Left ventricle myocardium superior (tissue), 1 donor: ENCODE data around the gene GSE1. TPM values are rescaled to one million over a fixed set of nuclear protein-coding genes. Genes with fewer than 3 reads are reported as not detected.

Source experiments
- ATAC-seq: fragments of 200-7000 bp; cut with Tn5 transposase; one replicate; pipeline ENCODE4 v1.9.1; 2020; ENCODE audit warnings: mild to moderate bottlenecking, moderate library complexity
- DNase-seq: peaks from one replicate; pipeline ENCODE4 v3.0.0-alpha.2; 2020
- intact Hi-C: fragments of 100-400 bp; cut with micrococcal nuclease; formaldehyde crosslinking; loops from one replicate; pipeline ENCODE4 v1.11.0; 2022
- total RNA-seq: library from RNA; stranded (reverse); fragmentation: NEBNext Ultra II Directional; extraction: Animal tissue kit (Norgen Biotek cat#: 25700); gene quantifications from one replicate; pipeline ENCODE4 v1.2.1, GENCODE V29; 2021
- donor health status: DM: no; HTN: yes; CAD: no; lungs with severe emphysema.

Gene GSE1
- total RNA-seq, 1 donor from 2014 or later: 40.4 TPM

- no peak for DNase-seq
- no peak for ATAC-seq
- intact Hi-C loops: no loop called here
Measured at GRCh38 chr16:85677383-85677967, 64.4 kb downstream of the GSE1 start.

DNA sequence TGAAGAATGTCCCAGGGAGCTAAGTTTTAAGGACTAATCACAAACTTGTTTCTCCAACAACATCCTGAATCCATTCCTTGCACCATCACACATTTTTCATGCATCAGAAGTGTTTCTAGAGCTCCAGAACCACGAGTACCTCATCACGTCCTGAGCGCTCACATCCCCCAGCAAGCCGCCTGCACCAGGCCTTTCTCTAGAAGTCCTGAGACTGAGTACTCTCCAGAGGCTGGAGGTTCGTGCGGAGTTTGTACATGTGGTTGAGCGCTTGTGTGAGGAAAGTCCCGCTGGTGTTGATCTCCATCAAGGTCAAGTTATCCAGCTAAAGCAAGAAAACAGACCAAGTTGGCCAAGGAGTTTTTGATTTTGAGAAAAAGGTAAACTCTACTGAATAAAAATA, 64.9 kb downstream of the GSE1 start:
- DNase-seq: no peak
- ATAC-seq: no peak
- intact Hi-C loops: no loop called here

DNA sequence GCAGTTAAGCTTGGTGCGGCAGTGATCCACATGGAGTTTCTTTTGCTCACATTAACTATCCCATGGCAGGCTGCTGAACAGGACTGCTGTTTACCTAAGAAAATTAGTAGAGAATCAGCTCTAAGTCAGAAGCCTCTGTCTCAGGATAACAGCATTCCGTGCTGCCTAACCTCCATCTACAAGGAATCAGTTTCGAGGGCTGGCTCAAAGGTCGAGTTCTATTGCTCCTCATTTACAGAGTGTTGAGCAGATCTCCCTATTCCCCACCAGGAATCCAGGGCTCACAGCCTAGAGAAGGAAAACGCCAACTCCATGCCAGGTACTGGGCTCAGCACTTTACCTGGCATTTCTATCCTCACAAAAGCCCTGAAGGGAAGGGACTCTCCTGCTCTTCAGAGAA, 65.7 kb downstream of the GSE1 start:
- DNase-seq: no peak
- ATAC-seq: no peak
- intact Hi-C loops: no loop called here

GRCh38 chr16:85679870-85680269, 66.7 kb downstream of the GSE1 start:
- intact Hi-C loops: no loop called here
- DNase-seq: no peak
- ATAC-seq: no peak

DNA sequence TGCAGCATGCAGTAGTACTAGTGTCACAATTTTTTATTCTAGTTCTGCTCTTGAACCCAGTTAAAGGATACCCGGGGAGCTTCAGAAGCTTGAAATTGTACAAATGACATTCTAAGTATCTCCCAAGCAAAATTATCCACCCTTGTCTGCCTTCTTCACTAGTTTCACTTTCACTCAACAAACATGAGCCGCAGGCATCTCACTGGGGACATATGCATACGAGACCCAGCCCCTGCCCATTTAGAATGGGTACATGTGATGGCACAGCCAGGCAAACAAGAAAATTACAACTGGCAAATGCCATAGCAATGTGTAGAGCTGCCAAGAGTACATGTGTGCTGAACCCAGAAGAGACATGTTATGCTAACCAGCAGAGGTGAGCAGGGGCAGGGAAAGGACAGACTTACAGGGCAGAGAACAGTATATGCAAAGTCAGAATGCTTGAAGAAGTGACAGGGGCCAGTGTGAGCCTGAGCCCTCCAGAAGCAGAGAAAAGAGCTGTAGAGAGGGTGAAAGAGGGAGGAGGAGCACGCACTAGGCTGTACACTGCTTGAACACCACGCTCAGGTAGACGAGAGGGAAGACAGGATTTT, 67.3 kb downstream of the GSE1 start:
- no peak for ATAC-seq
- intact Hi-C loops: no loop called here

DNA sequence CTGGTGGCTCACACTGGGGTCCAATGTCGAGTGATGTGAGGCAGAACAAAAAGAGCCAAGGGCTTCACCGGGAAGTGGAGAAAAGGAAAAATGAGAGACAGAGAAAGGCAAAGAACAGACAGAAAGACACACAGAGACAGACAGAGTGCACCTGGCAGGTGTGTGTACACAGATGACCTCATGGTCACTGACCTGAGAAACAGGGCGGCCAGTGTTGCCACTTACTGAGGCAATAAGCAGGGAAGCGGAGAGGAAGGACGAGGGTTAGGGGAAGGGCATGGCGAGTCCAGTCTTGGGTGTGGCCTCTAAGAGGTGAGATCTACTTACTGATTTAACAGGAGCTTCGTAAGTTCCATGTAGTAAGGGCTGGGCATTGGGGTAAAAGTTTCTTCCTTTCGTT, 68.1 kb downstream of the GSE1 start:
- ATAC-seq (no peak), DNase-seq (no peak)
- intact Hi-C loops: no loop called here

More for the DNA sequence above, 67.3 kb downstream of the GSE1 start:
- no peak for DNase-seq

DNA sequence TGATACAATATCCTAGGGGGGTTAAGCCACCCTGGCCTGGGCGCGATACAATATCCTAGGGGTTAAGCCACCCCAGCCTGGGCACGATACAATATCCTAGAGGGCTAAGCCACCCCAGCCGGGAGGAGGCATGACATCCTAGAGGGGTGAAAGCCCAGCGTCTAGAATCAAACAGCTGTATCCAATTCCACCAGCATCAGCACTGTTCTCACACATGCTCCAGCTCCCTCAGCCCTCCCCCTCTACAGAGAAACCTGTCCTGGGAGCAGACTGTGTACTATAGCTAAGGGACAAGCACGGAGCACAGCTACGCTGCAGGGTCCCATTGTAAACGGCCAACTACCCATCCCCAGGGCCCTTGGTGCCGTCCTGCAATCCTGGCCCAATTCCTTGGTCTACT, 69.4 kb downstream of the GSE1 start:
- ATAC-seq (no peak), DNase-seq (no peak)
- intact Hi-C loops: no loop called here

DNA sequence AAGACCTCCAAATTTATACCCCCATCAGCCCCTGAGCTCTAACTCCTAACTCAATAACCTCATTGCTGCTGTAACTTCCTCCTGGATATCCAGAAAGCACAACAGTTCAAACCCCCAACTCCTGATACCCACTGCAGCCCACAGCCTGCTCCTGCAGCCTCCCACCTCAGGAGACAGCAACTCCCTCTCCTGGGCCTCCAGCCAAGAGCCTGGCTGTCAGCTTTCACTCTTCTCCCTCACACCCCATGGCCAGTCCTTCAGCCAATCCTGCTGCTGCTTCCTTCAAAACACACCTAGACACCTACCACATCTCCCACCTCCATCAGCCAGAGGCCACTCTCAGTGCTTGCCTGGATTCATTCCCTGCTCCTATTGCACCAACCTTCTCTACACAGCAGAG, 70.2 kb downstream of the GSE1 start:
- intact Hi-C loops: no loop called here
- DNase-seq: no peak
- no peak for ATAC-seq

DNA sequence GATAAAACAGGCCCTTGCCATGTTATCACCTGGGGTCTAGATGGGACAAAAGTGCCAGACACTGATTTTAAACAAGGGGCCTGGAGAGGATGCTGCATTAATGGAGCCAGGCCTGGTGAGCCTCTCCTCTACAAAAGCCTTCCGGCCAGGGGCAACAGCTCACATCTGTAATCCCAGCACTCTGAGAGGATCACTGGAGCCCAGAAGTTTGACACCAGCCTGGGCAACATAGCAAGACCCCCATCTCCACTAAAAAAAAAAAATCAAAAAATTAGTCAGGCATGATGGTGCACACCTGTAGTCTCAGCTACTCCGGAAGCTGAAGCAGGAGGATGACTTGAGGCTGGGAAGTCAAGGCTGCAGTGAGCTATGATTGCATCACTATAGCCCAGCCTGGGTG, 72.1 kb downstream of the GSE1 start:
- DNase-seq (no peak), ATAC-seq (no peak)
- intact Hi-C loops: no loop called here

GRCh38 chr16:85686912-85687591, 73.9 kb downstream of the GSE1 start:
- ATAC-seq (no peak), DNase-seq (no peak)
- intact Hi-C loops: no loop called here

DNA sequence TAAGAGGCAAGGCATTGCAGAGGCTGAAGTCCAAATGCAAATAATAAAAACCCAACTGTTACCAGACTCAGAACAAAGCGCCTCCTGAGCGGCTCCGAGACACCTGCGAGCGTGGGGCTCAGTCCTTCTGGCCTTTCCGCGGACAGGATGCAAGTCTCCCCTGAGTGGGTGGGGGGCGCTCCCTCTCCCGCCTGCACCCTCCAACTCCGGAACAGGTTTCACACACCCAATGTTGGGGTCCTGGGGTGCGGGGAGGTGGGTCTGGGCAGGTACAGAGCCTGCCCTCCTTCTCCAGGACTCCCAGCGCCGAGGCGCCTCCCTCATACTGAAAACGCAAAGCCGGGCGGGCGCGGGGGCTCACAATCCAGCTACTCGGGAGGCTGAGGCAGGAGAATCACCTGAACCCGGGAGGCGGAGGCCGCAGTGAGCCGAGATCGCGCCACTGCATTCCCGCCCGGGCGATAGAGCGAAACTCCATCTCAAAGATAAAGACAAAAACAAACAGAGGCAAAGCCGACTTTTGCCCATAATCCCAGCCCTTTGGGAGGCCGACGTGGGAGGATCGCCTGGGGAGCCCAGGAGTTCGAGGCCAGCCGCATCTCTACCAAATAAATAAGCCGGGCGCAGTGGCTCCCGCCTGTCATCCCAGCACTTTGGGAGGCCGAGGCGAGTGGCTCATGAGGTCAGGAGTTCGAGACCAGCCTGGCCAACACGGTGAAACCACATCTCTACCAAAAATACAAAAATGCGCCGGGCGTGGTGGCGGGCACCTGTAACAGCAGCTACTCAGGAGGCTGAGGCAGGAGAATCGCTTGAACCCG, 74.7 kb downstream of the GSE1 start:
- intact Hi-C loops: no loop called here
- no peak for ATAC-seq
- DNase-seq: no peak

DNA sequence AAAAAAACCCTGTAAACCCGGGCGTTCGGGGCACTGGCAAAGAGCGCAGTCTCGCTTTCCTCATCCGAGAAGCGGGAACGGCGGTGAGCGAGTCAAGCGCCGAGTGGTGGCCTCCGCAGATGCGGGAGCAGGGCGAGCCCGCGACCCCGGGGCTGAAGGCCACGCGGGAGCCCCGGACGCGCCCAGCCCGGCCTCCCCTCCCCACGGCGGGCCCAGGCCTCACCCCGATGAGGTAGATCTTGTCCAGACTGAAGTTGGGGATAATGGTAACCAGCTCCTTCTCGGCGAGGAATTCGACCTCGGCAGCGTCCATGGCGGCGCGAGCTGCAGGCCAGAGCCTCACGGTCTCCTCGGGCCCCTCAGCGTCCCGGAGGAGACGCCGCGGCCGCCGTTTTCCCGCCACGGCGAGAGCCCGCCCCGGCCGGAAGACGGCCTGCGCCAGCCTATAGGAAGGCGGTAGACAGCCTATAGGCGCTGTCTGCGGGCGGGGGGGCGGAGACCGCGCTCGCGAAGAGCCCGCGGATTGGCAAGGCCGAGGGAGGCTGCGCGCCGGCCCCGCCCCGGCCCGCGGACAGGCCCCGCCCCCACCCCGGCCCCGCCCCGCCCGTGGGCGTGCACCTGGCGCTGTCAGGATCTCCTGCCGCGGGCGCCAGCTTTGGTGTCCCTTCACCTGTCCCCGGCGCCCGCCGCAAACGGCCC, 75.6 kb downstream of the GSE1 start, which contains the start of gene GINS2:
Gene GINS2, minus strand, starts transcription at position 369 of the 699 bp plus-strand sequence. Its CDS starts 56 bp downstream, at position 313.
- intact Hi-C loops: no loop called here
- peak; percentile 96 for DNase-seq
- peak; percentile 100 for ATAC-seq

DNA sequence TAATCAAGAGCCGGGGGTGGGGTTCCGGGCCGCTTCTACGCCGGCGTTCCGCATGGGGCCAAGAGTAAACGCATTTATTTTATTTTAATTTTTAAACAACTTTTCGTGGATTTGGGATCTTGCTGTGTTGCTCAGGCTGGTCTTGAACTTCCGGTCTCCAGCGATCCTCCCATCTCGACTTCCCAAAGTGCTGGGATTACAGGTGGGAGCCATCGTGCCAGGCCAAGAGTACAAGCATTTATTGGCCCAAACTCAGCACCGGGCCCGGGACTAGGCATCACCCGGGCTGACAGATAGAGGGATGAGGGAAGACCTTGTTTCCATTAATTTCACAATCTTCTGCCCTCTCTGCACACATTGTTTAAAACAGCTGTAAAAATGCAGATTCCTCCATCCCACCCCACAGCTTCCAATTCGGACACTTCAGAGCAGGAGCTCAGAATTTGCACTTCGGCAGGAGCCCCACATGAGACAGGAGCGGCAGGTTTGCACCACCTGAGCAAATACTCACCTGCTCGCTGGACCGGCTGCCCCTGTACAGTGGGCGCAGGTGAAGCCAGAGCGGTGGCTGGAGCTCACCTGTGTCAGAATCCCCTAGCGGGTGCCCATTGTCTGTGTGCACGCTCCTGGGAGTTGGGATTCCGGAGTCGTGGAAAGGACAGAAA, 76.3 kb downstream of the GSE1 start:
- ATAC-seq: no peak
- DNase-seq: no peak
- intact Hi-C loops: no loop called here

DNA sequence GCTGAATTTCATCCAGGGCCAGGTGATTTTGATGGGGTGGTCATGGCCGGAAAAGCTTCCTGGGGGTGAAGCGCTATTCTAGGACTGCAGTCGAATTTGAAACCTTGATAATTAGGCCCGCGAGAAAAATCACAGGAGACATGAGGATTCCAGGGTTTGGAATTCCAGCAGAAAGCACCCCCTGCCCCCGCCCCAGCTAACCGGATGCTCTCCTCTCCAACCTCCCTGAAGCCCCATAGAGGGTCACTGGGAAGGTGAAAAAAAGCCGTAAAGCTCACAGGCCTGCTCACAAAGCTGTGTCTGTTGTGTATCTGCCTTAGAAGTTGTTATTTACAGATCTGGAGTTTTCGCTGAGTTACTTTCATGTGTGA, 76.8 kb downstream of the GSE1 start:
- DNase-seq: no peak
- intact Hi-C loops: no loop called here
- no peak for ATAC-seq

GRCh38 chr16:85690469-85691064, 77.4 kb downstream of the GSE1 start:
- DNase-seq: no peak
- no peak for ATAC-seq
- intact Hi-C loops: no loop called here

- DNase-seq: no peak
- intact Hi-C loops: no loop called here
- ATAC-seq: no peak
Measured at GRCh38 chr16:85695196-85696128, 82.3 kb downstream of the GSE1 start.

DNA sequence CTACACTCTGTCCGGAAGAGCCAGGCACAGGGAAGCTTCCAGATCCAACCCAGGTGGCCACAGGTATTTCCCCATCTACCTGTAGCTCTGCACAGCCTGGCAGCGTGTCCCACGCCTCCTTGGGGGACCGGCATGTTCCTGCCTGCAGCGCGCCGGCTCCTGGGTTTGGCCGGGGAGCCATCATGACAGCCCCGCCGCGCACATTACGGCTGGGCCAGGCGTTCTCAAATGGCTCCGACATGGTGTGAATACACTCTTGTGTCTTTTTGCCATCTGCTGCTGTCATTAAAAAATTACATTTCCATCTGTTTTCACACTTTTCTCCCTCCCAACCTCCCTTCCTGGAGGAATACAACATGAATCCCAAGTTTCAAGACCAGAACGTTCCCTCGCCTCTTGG, 83.7 kb downstream of the GSE1 start:
- intact Hi-C loops: no loop called here
- ATAC-seq (no peak), DNase-seq (no peak)

- intact Hi-C loops: no loop called here
- no peak for DNase-seq
- no peak for ATAC-seq
Measured at GRCh38 chr16:85697431-85697830, 84.3 kb downstream of the GSE1 start.
